ENCODE measurements around the gene ZBED3. TPM values are rescaled to one million over a fixed set of nuclear protein-coding genes. Genes with fewer than 3 reads are reported as not detected.

Gene ZBED3
- total RNA-seq, 2 donors from 2014 or later = 10.2 to 12.6 TPM

- H3K9ac ChIP-seq (ENCODE audit: low read depth in 2 of 2, low read length in 2 of 2) = no peak overlapping the region
- H3K4me1 ChIP-seq = no peaks in the 10 kb centered on the region
- H3K27ac ChIP-seq = no peak overlapping the region
- H3K27me3 ChIP-seq = no peaks in the 10 kb centered on the region
- H3K36me3 ChIP-seq = no peaks in the 10 kb centered on the region
- intact Hi-C loops (cut with DNase I) = no loop called here
- no peaks in the 10 kb centered on the region for H3K9me3 ChIP-seq
- no peak overlapping the region for H3K4me3 ChIP-seq
- no peak for DNase-seq
- TF ChIP-seq CTCF (IDR thresholded peaks at IDR 0.05) = no peak
Measured at GRCh38 chr5:77065256-77065655, 21.8 kb downstream of the ZBED3 start.

DNA sequence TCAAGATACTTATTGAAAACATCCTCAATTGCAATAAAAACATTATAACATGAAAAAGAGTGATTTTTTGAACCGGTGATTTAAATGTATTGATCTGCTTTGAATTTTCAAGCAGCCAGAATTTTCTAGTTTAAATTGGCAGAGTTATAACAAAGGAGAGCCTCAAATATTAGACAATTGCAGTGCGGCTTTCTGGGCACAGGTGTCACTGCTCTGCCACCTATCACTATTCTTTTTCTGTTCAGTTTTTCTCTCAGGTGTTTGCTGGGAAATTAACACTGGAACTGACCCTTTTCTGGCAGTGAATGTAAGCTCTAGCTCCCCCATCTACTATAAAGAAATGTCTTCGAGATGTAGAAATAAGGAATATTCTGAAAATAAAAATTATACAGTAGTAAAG is 23.0 kb downstream of the ZBED3 start:
- Histone ChIP-seq H3K9ac (ENCODE audit: low read depth in 2 of 2, low read length in 2 of 2) (no peak overlapping the region), H3K4me1 (no peaks in the 10 kb centered on the region), H3K27me3 (no peaks in the 10 kb centered on the region), H3K4me3 (no peak overlapping the region), H3K27ac (no peak overlapping the region), H3K9me3 (no peaks in the 10 kb centered on the region), H3K36me3 (no peaks in the 10 kb centered on the region)
- no peak for DNase-seq
- intact Hi-C loops (cut with DNase I) = no loop called here
- TF ChIP-seq CTCF (IDR thresholded peaks at IDR 0.05) = no peak

- Histone ChIP-seq H3K4me3 (no peak overlapping the region), H3K27ac (no peak overlapping the region), H3K27me3 (no peaks in the 10 kb centered on the region), H3K9me3 (no peaks in the 10 kb centered on the region), H3K9ac (ENCODE audit: low read depth in 2 of 2, low read length in 2 of 2) (no peak overlapping the region), H3K36me3 (no peaks in the 10 kb centered on the region), H3K4me1 (no peaks in the 10 kb centered on the region)
- intact Hi-C loops (cut with DNase I) = no loop called here
- no peak for DNase-seq
- TF ChIP-seq CTCF (IDR thresholded peaks at IDR 0.05) = no peak
Measured at GRCh38 chr5:77046416-77047073, 40.5 kb downstream of the ZBED3 start.

- H3K9me3 ChIP-seq = no peaks in the 10 kb centered on the region
- H3K9ac ChIP-seq (ENCODE audit: low read depth in 2 of 2, low read length in 2 of 2) = no peak overlapping the region
- no peaks in the 10 kb centered on the region for H3K27me3 ChIP-seq
- no peak for TF ChIP-seq CTCF (IDR thresholded peaks at IDR 0.05)
- no peak overlapping the region for H3K4me3 ChIP-seq
- no peaks in the 10 kb centered on the region for H3K36me3 ChIP-seq
- H3K4me1 ChIP-seq = peaks cover 8% of the 10 kb centered on the region
- H3K27ac ChIP-seq = no peak overlapping the region
- intact Hi-C loops (cut with DNase I) = no loop called here
- no peak for DNase-seq
Measured at GRCh38 chr5:77035950-77036349, 51.1 kb downstream of the ZBED3 start.

DNA sequence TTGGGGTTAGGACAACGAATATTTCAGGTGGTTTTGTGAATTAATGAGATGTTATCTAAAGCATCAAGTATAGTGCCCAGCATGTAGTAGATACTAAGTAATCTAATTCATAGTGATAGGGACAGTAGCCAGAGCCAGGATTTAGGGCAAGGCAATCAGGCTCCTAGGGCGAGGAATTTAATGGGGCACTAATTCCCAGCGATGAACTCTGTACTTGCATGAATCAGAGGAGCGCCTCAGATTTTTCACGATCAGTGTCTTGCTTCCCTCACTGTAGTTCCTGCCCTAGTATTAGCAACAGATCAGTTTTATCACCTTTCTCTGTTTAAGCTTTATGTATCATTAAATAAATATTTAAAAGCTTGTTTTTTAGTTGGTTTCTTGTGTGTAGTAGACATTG is 53.7 kb downstream of the ZBED3 start:
- Histone ChIP-seq H3K36me3 (no peaks in the 10 kb centered on the region), H3K27me3 (no peaks in the 10 kb centered on the region), H3K27ac (no peak overlapping the region), H3K9me3 (no peaks in the 10 kb centered on the region), H3K4me1 (peaks cover 8% of the 10 kb centered on the region), H3K9ac (ENCODE audit: low read depth in 2 of 2, low read length in 2 of 2) (no peak overlapping the region), H3K4me3 (no peak overlapping the region)
- intact Hi-C loops (cut with DNase I) = loop anchor here (5.0 kb wide), 1 partner anchor 54 kb away; the partner anchor contains the start of gene ZBED3
- DNase-seq = no peak
- TF ChIP-seq CTCF (IDR thresholded peaks at IDR 0.05) = no peak
